ENCODE results near the gene PPM1K.
A peak's percentile ranks its signal among the peaks of the same experiment; 100 is the strongest.

PPM1K gene

DNA sequence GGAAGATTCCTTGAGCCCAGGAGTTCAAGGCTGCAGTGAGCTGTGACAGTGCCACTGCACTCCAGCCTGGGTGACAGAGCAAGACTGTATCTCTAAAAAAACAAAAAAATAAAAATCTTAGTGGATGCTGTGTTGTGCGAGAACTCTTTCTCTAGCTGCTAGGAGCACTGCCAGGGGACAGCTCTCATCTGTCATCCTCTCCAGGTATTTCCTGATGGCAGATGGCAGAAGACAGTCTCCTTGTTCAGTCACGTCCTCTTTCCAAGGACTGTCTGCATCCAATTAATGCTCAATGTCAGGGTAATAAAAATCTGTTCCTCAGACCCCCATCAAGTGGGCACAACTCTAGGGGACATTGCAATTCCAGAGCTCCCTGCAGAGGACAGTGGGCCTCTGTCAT is 29.2 kb downstream of the PPM1K start:
- Mint-ChIP-seq H3K36me3 (ENCODE audit: low read depth) (peaks cover 5% of the 10 kb centered on the region), H3K4me3 (no peak overlapping the region), H3K9me3 (no peaks in the 10 kb centered on the region), H3K4me1 (ENCODE audit: low read depth) (peaks cover 13% of the 10 kb centered on the region), H3K27me3 (no peaks in the 10 kb centered on the region), H3K27ac (no peak overlapping the region)
- intact Hi-C loops (cut with micrococcal nuclease), result no loop called here

DNA sequence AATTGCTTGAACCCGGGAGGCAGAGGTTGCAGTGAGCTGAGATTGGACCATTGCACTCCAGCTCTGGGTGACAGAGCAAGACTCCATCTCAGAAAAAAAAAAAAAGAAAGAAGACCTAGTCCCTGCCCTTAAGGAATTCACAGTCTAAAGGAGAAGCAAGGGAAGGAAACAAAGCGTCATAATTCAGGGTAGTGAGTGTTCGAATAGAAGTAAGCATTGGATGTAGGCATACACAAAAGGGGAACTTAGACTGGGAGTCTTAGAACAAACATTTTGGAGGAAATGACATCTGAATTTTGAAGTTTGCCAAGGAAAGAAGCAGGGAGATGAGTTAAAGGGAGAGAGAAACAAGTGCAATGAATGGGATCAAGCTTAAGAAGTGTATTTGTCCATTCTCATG is 32.4 kb downstream of the PPM1K start:
- no peaks in the 10 kb centered on the region for H3K36me3 Mint-ChIP-seq (ENCODE audit: low read depth)
- H3K4me3 Mint-ChIP-seq, result no peak overlapping the region
- no peaks in the 10 kb centered on the region for H3K9me3 Mint-ChIP-seq
- peak overlapping the region; percentile 18 for H3K27ac Mint-ChIP-seq
- intact Hi-C loops (cut with micrococcal nuclease), result no loop called here
- H3K27me3 Mint-ChIP-seq, result no peaks in the 10 kb centered on the region
- peaks cover 13% of the 10 kb centered on the region for H3K4me1 Mint-ChIP-seq (ENCODE audit: low read depth)

DNA sequence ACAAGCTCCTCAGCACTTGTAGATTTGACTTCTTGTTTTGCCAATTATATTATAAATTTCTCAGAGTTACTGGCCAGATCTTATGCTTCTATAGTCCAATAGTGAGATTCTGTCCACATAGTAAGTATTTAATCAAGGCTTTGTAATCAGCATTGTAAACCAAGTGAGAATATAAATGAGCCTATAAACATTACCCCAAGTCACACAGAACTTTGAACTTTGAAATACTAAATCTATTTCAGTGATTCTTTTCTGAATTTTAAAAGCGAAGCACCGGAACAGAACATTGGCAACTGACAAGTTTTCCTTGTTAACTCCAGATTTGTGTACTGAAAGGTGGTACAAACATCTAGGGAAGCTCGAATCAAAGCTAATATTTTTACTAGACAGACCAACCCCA is 37.2 kb downstream of the PPM1K start:
- no peak overlapping the region for H3K4me3 Mint-ChIP-seq
- intact Hi-C loops (cut with micrococcal nuclease), result no loop called here
- H3K27ac Mint-ChIP-seq, result no peak overlapping the region
- H3K4me1 Mint-ChIP-seq (ENCODE audit: low read depth), result peaks cover 21% of the 10 kb centered on the region
- H3K27me3 Mint-ChIP-seq, result no peaks in the 10 kb centered on the region
- no peaks in the 10 kb centered on the region for H3K9me3 Mint-ChIP-seq
- H3K36me3 Mint-ChIP-seq (ENCODE audit: low read depth), result no peaks in the 10 kb centered on the region

DNA sequence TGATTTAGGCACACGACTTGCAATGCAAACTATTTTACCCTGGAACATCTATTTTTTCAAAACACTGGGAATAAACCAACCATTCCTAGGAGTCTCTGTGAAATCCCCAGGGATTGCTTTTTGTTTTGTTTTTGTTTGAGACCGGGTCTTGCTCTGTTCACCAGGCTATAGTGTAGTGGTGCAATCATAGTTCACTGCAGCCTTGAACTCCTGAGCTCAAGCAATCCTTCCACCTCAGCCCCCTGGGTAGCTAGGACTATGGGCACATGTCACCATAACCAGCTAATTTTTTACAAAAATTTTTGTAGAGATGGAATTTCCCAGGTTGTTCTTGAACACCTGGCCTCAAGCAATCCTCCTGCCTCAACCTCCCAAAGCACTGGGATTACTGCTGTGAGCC is 37.8 kb downstream of the PPM1K start:
- Mint-ChIP-seq H3K36me3 (ENCODE audit: low read depth) (no peaks in the 10 kb centered on the region), H3K4me1 (ENCODE audit: low read depth) (peaks cover 16% of the 10 kb centered on the region), H3K27me3 (no peaks in the 10 kb centered on the region), H3K4me3 (no peak overlapping the region), H3K9me3 (no peaks in the 10 kb centered on the region), H3K27ac (no peak overlapping the region)
- intact Hi-C loops (cut with micrococcal nuclease), result no loop called here

DNA sequence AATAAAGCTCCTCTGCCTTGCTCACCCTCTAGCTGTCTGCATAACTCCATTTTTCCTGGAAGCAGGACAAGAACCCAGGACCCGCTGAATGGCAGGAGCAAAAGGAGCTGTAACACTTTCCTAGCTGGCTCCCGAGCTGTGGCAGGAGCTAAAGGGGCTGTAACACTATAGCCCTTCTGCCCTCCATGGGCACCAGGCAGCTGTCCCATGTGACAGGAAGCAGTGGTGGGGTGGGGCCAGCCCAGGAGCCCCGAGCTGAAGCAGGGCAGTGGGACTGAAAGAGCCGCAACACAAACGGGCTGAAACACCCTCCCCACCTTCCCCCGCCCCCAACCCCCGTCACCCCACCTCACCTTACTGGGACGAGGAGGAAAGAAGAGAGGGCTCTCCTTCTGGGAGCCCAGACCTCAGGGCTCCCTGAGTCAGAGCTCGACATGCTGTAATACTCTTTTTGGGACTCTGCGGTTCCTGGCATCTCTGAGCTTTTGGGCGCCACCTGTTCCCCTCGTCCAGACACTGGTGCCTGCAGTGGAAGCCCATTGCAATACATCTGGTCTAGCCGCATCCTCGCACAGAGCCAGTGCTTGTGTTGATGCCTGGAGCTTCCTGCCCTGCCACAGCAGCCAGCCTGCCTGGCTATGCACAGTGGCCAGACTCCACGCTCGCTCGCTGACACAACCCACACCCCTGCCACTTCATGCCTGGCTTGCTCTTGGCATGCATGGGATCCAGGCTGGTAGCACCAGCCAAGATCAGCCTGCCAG is 39.4 kb downstream of the PPM1K start:
- peaks cover 22% of the 10 kb centered on the region for H3K4me1 Mint-ChIP-seq (ENCODE audit: low read depth)
- H3K9me3 Mint-ChIP-seq, result no peaks in the 10 kb centered on the region
- no peaks in the 10 kb centered on the region for H3K36me3 Mint-ChIP-seq (ENCODE audit: low read depth)
- no peaks in the 10 kb centered on the region for H3K27me3 Mint-ChIP-seq
- intact Hi-C loops (cut with micrococcal nuclease), result no loop called here
- H3K27ac Mint-ChIP-seq, result peak overlapping the region; percentile 56
- H3K4me3 Mint-ChIP-seq, result peak overlapping the region; percentile 57

DNA sequence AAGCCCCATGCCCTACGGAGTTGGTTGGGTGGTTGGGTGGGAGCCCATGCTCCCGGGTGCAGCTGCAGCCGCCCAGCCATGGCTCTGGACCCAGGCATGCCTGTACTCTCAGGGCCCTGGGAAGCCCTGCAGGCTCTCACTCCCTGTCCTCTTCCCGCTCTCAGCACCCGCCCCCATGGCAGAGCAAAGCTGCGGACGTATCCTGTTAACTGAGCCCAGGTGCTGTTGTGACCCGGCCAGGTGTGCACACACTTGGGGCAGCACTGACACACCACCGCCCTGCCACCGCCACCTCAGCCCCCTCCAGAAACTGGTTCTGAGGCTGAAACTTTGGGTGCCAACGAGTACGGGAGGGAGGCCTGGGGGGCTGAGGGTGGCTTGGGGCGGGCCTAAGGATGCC is 40.3 kb downstream of the PPM1K start:
- no peaks in the 10 kb centered on the region for H3K9me3 Mint-ChIP-seq
- H3K4me1 Mint-ChIP-seq (ENCODE audit: low read depth), result peaks cover 31% of the 10 kb centered on the region
- H3K27me3 Mint-ChIP-seq, result no peaks in the 10 kb centered on the region
- H3K36me3 Mint-ChIP-seq (ENCODE audit: low read depth), result no peaks in the 10 kb centered on the region
- intact Hi-C loops (cut with micrococcal nuclease), result no loop called here
- H3K4me3 Mint-ChIP-seq, result no peak overlapping the region
- H3K27ac Mint-ChIP-seq, result no peak overlapping the region

DNA sequence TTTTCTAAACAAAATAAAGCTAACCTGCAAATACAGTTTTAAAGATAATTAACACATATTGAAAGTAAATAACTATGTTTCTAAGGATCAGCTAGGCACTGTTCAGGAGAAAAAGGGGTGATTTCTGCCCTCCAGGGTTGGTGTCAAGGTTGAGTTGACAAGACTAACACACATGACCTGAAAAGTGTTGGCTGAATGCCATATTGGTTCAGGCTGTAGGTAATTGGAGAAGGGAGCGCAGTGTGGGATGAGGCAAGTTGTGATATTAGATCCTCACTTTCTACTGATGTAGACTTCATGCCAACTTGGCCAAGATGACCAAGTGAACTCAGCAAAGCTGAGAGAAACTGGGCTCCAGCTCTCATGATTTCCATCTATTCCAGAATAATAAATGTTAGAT is 42.2 kb downstream of the PPM1K start:
- H3K27ac Mint-ChIP-seq, result no peak overlapping the region

DNA sequence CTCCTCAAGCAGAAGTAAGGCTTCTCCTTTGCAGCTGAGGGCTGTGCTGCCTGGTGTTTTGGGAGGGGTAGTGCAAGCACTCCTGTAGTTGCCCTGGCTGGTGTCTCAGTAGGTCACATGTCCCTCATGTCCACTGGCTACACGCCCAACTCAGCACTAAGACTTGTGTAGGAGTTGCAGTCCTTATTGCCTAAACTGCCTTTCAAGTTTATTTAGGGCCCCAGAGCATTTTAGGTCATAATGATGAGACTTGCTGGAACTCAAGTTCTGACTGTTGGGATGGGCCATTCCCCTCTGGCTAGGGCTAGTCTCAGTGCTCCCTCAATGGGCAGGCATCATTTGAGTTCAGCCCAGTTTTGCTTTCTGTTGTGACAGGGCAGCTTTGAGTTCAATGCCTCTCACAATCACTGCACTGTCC is 44.1 kb downstream of the PPM1K start:
- Mint-ChIP-seq H3K36me3 (ENCODE audit: low read depth) (no peaks in the 10 kb centered on the region), H3K27me3 (no peaks in the 10 kb centered on the region), H3K9me3 (peaks cover 19% of the 10 kb centered on the region), H3K4me1 (ENCODE audit: low read depth) (peaks cover 36% of the 10 kb centered on the region), H3K4me3 (no peak overlapping the region), H3K27ac (peak overlapping the region; percentile 73)
- intact Hi-C loops (cut with micrococcal nuclease), result no loop called here

More for the DNA sequence above, 42.2 kb downstream of the PPM1K start:
- intact Hi-C loops (cut with micrococcal nuclease), result no loop called here
- no peaks in the 10 kb centered on the region for H3K36me3 Mint-ChIP-seq (ENCODE audit: low read depth)
- H3K9me3 Mint-ChIP-seq, result peaks cover 7% of the 10 kb centered on the region
- no peak overlapping the region for H3K4me3 Mint-ChIP-seq
- no peaks in the 10 kb centered on the region for H3K27me3 Mint-ChIP-seq
- peaks cover 37% of the 10 kb centered on the region for H3K4me1 Mint-ChIP-seq (ENCODE audit: low read depth)

DNA sequence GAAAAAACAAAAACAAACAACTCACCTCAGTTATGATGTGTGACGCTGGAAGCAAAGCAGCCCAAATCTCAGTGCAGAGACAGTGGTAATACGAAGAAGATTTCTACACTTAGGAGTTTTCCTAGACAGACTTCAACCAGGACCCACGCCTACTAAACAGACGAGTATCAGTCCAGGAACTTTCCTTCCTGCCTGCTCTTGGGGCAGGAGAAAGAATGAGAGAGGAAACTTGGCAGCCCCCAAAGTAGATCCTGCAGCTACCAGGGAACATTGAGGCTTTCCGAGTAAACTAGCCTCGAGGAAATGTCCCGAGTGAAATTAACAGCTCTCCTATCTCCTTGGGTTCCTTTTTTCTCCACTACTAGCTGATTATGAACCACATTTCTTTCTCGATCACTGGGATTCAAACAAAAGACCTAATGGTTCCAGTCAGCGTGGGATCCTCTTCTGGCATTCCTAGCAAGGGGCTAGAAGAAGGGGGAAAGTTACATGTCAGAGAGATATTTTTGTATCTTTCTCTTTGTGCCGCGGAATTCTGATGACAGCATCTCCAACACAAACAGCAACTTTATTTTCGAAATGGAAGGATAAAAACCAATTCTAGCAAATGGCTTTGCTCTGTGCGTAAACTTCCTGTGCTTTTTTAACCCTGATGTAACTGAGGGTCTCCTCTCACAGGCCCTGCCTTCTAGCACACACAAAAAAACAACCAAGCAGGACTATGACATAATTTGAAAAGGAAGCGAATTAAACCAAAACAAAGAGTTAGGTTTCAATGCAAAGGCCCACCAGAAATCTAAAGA is 53.2 kb downstream of the PPM1K start:
- no peak overlapping the region for H3K4me3 Mint-ChIP-seq
- no peaks in the 10 kb centered on the region for H3K27me3 Mint-ChIP-seq
- peak overlapping the region; percentile 55 for H3K27ac Mint-ChIP-seq
- intact Hi-C loops (cut with micrococcal nuclease), result no loop called here
- H3K9me3 Mint-ChIP-seq, result peaks cover 2% of the 10 kb centered on the region
- peaks cover 8% of the 10 kb centered on the region for H3K4me1 Mint-ChIP-seq (ENCODE audit: low read depth)
- H3K36me3 Mint-ChIP-seq (ENCODE audit: low read depth), result no peaks in the 10 kb centered on the region

DNA sequence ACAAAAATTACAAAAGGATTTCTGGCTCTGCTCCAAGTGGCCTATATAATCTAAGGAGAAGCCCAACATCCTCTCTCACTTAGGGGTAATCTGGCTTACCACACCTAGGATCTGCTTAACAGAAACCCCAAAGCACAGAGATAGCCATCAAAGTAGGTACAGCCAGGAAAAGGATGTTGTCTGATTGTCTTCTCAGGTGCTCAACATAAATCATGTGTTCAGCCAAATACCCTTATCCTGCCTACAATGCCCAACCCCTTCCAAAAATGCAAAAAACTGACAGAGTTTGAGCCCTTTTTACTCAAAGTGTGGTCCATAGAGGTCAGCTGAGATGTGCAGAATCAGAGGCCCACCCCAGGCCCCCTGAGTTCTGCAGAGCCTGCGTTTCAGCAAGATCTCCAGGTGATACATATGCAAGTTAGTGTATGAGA is 53.9 kb downstream of the PPM1K start:
- Mint-ChIP-seq H3K27me3 (no peaks in the 10 kb centered on the region), H3K9me3 (no peaks in the 10 kb centered on the region), H3K36me3 (ENCODE audit: low read depth) (no peaks in the 10 kb centered on the region), H3K4me1 (ENCODE audit: low read depth) (peaks cover 8% of the 10 kb centered on the region), H3K27ac (no peak overlapping the region), H3K4me3 (no peak overlapping the region)
- intact Hi-C loops (cut with micrococcal nuclease), result no loop called here

DNA sequence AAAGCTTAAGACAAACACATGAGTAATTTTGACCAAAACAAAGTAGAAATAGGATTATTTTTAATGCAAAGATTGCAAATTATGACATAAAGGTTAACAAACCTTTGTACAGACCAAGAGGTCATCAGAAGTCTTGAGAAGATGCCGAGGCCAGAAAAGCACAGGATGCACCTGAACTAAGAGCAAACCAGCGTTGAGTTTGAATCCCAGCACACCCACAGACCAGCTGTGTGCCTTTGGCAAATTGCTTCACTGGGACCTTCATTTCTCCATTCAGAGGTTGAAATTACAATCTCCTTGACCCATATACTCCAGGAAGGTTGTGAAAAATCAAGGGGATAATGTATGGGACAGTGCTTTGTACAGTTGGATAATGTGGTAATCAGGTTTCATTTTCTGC is 56.6 kb downstream of the PPM1K start:
- intact Hi-C loops (cut with micrococcal nuclease), result no loop called here
- Mint-ChIP-seq H3K36me3 (ENCODE audit: low read depth) (no peaks in the 10 kb centered on the region), H3K27ac (no peak overlapping the region), H3K27me3 (no peaks in the 10 kb centered on the region), H3K4me1 (ENCODE audit: low read depth) (peaks cover 14% of the 10 kb centered on the region), H3K9me3 (no peaks in the 10 kb centered on the region), H3K4me3 (no peak overlapping the region)

DNA sequence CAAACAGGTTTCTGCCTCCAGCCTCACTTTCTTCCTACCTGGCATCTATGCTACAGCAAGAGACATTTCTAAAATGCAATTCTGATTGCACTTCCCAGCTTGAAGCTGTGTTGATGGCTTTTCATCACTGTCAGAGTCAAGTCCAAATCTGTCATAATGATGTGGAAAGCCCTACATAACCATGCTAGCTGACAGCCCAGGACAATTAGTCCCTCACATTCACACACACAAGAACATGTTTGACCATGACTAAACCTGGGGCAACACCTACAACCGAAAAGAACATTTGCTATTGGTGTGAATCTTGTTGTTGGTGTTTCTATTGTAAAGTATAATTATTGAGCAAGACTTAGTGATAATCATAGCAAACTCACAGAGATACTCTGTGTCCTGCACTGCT is 58.2 kb downstream of the PPM1K start:
- no peaks in the 10 kb centered on the region for H3K36me3 Mint-ChIP-seq (ENCODE audit: low read depth)
- H3K27ac Mint-ChIP-seq, result no peak overlapping the region
- no peaks in the 10 kb centered on the region for H3K27me3 Mint-ChIP-seq
- H3K4me1 Mint-ChIP-seq (ENCODE audit: low read depth), result peaks cover 5% of the 10 kb centered on the region
- intact Hi-C loops (cut with micrococcal nuclease), result no loop called here
- peaks cover 6% of the 10 kb centered on the region for H3K9me3 Mint-ChIP-seq
- H3K4me3 Mint-ChIP-seq, result no peak overlapping the region

DNA sequence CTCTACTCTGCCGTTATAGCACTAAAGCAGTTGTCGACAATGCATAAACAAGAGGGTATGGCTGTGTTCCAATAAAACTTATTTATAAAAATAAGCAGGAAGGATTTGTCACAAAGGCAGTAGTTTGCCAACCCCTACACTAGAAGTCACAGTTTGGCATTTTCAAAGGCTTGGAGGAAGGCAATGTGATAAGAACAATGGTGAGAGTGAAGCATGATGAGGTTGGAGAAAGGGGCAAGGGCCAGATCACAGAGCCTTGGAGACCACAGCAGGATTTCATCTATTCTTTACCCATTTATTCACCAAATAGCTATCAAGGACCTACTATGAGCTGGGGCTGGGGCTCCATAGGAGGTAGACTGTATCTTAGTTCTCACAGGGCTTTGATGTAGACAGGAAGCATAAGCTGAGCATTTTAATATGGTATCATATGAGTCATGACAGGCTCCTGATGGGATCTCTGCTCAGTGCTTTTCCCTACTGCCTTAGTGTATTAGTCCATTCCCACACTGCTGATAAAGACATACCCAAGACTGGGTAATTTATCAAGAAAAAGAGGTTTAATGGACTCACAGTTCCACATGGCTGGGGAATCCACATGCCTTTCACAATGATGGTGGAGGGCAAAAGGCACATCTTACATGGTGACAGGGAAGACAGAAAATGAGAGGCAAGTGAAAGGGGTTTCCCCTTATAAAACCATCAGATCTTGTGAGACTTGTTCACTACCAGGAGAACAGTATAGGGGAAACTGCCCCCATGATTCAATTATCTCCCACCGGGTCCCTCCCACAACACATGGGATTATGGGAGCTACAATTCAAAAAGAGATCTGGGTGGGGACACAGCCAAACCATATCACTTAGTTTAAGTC is 58.9 kb downstream of the PPM1K start:
- peaks cover 5% of the 10 kb centered on the region for H3K4me1 Mint-ChIP-seq (ENCODE audit: low read depth)
- H3K36me3 Mint-ChIP-seq (ENCODE audit: low read depth), result no peaks in the 10 kb centered on the region
- H3K27me3 Mint-ChIP-seq, result no peaks in the 10 kb centered on the region
- intact Hi-C loops (cut with micrococcal nuclease), result no loop called here
- peaks cover 13% of the 10 kb centered on the region for H3K9me3 Mint-ChIP-seq
- H3K4me3 Mint-ChIP-seq, result no peak overlapping the region
- H3K27ac Mint-ChIP-seq, result no peak overlapping the region

DNA sequence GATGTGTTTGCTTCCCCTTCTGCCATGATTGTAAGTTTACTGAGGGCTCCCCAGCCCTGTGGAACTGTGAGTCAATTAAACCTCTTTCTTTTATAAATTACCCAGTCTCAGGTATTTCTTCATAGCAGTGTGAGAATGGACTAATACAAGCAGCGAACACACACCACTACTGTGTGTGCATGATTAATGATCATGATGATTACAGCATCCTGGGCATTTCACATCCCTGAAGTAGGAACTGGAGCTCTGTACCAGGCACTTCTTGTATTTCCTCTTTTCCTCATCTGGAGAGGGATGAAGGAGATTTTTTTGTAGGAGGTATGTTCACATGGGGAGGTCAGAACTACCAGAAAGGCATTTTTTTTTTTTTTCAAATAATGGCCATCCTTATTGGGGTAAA is 60.8 kb downstream of the PPM1K start:
- H3K9me3 Mint-ChIP-seq, result peaks cover 16% of the 10 kb centered on the region
- no peaks in the 10 kb centered on the region for H3K27me3 Mint-ChIP-seq
- no peak overlapping the region for H3K27ac Mint-ChIP-seq
- H3K4me3 Mint-ChIP-seq, result no peak overlapping the region
- intact Hi-C loops (cut with micrococcal nuclease), result no loop called here
- H3K4me1 Mint-ChIP-seq (ENCODE audit: low read depth), result peaks cover 11% of the 10 kb centered on the region
- no peaks in the 10 kb centered on the region for H3K36me3 Mint-ChIP-seq (ENCODE audit: low read depth)

Data from dendritic cell treated with granulocyte-macrophage colony-stimulating factor and Interleukin-4, amounts not matched to agents 40 ng/mL and 50 ng/mL, for 4 days (primary cell).